Measurements from ENCODE around the gene DNAJC16.

The DNAJC16 gene

DNA sequence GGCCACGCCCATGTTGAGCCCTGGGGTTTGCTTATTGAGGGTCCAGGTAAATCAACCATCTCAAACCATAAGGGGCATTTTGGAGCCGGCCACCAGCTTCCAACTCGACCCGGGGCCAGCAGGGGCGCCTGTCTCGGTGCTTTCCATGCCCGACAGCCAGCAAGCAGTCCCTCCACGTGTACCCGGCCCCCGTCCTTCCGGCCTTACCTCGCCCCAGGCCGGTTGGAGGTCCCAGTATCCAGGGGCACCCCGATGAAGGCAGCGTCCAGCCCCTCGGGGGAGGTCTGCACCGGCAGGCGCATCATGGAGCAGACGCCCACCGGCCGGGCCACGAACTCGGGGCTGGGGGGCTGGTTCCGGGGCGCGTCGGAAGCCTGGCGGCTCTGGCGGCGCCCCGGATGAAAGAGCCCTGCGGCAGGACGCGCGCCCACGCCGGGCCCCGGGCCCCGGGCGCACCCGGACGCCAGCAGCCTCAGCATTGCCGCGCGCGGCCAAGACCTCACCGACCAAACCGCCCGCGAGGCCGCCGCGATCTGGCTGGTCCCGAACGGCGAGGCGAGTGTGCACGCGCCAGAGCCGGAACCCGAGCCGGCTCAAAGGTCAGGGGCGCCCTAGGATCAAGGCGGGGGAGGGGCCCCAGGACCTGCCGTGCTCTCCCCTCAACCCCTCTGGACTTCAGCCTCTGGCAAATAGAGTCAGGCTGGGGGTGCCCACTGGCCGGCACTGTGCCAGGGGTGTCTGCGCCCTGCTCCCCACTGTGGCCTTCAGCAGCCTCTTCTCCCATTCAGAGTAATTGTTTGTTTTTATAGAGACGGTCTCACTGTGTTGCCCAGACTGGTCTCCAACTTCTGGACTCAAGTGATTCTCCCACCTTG lies 58.1 kb downstream of the DNAJC16 start, which contains the start of gene AGMAT:
AGMAT (minus strand) TSS at position 563 of the 875 bp plus-strand sequence; CDS start at position 479, 84 bp downstream.
- TF ChIP-seq SIN3A (IDR thresholded peaks at IDR 0.05; ENCODE audit: borderline replicate concordance, insufficient read depth, low read length) (no peak), TAF1 (IDR thresholded peaks at IDR 0.05; ENCODE audit: borderline replicate concordance, insufficient read depth, low read length) (no peak), FOXP2 (optimal IDR thresholded peaks at IDR 0.05; ENCODE audit: borderline replicate concordance, extremely low read depth, extremely low read length, insufficient read depth) (no peak), POLR2AphosphoS5 (IDR thresholded peaks at IDR 0.05; ENCODE audit: low read depth, low read length) (no peak)
- TF ChIP-seq, protein P1, sequence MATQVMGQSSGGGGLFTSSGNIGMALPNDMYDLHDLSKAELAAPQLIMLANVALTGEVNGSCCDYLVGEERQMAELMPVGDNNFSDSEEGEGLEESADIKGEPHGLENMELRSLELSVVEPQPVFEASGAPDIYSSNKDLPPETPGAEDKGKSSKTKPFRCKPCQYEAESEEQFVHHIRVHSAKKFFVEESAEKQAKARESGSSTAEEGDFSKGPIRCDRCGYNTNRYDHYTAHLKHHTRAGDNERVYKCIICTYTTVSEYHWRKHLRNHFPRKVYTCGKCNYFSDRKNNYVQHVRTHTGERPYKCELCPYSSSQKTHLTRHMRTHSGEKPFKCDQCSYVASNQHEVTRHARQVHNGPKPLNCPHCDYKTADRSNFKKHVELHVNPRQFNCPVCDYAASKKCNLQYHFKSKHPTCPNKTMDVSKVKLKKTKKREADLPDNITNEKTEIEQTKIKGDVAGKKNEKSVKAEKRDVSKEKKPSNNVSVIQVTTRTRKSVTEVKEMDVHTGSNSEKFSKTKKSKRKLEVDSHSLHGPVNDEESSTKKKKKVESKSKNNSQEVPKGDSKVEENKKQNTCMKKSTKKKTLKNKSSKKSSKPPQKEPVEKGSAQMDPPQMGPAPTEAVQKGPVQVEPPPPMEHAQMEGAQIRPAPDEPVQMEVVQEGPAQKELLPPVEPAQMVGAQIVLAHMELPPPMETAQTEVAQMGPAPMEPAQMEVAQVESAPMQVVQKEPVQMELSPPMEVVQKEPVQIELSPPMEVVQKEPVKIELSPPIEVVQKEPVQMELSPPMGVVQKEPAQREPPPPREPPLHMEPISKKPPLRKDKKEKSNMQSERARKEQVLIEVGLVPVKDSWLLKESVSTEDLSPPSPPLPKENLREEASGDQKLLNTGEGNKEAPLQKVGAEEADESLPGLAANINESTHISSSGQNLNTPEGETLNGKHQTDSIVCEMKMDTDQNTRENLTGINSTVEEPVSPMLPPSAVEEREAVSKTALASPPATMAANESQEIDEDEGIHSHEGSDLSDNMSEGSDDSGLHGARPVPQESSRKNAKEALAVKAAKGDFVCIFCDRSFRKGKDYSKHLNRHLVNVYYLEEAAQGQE (IDR thresholded peaks at IDR 0.05; ENCODE audit: insufficient read depth in 1 of 2, low read depth in 2 of 2, low read length in 2 of 2): no peak

DNA sequence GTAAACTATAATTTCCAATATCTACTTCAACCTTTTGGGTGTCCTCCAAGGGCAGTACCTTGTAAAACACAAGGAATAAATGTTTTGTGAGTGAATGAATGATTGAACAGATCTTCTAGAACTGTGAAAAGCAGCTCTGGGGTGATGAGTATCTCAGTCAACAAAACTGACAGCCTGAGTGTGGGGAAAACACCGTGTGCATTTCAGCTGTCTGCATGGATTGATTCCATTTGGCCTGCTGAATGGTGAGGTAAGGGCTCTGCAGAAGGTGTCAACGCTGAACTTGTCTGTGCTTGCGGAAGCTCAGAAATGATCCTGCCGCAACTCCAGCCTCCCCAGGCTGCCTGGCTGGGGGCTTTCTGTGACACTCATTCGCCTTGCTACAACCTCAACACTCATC lies 65.6 kb downstream of the DNAJC16 start:
- TF ChIP-seq SIN3A (IDR thresholded peaks at IDR 0.05; ENCODE audit: borderline replicate concordance, insufficient read depth, low read length): no peak
- TF ChIP-seq, protein P1 (IDR thresholded peaks at IDR 0.05; ENCODE audit: insufficient read depth in 1 of 2, low read depth in 2 of 2, low read length in 2 of 2): no peak
- TF ChIP-seq TAF1 (IDR thresholded peaks at IDR 0.05; ENCODE audit: borderline replicate concordance, insufficient read depth, low read length): no peak
- TF ChIP-seq POLR2AphosphoS5 (IDR thresholded peaks at IDR 0.05; ENCODE audit: low read depth, low read length): no peak
- TF ChIP-seq FOXP2 (optimal IDR thresholded peaks at IDR 0.05; ENCODE audit: borderline replicate concordance, extremely low read depth, extremely low read length, insufficient read depth): no peak

DNA sequence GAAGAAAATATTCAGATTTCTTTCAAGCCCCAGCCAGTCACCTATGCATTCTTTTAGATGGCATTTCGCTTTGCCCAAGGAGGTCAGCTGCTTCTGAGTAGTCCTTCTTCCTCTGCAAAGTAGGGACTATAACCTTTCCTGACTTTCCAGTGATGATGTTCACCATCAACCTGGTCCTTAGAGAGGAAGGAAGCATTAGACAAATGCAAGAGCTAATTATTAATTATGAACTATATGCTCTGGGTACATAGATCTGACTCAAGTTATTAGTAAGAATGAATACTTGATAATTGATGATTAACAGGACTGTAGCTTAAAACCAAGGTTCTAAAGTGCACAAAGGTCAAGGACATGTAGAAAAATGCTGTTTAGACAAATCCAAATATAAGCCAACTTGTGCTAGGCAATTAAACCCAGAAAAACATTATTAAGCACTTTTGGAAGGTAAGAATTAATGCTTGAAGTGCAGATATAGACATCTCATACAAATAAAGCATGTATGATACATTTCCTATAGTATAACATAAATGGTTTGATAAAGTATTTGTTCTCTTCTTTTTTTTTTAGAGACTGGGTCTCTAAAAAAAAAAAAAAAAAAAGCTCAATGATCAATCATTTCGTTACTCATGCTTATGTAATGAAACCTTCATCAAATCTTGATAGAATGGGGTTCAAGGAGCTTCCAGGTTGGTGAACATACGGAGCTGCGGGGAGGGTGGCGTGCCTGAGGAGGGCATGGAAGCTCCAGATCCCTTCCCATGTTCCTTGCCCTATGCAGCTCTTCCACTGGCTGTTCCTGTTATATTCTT lies 69.4 kb downstream of the DNAJC16 start:
- TF ChIP-seq FOXP2 (optimal IDR thresholded peaks at IDR 0.05; ENCODE audit: borderline replicate concordance, extremely low read depth, extremely low read length, insufficient read depth) (no peak), SIN3A (IDR thresholded peaks at IDR 0.05; ENCODE audit: borderline replicate concordance, insufficient read depth, low read length) (no peak), TAF1 (IDR thresholded peaks at IDR 0.05; ENCODE audit: borderline replicate concordance, insufficient read depth, low read length) (no peak), POLR2AphosphoS5 (IDR thresholded peaks at IDR 0.05; ENCODE audit: low read depth, low read length) (no peak)
- TF ChIP-seq, protein P1 (IDR thresholded peaks at IDR 0.05; ENCODE audit: insufficient read depth in 1 of 2, low read depth in 2 of 2, low read length in 2 of 2): no peak

- TF ChIP-seq, protein P1 (IDR thresholded peaks at IDR 0.05; ENCODE audit: insufficient read depth in 1 of 2, low read depth in 2 of 2, low read length in 2 of 2): no peak
- TF ChIP-seq SIN3A (IDR thresholded peaks at IDR 0.05; ENCODE audit: borderline replicate concordance, insufficient read depth, low read length) (no peak), POLR2AphosphoS5 (IDR thresholded peaks at IDR 0.05; ENCODE audit: low read depth, low read length) (no peak), TAF1 (IDR thresholded peaks at IDR 0.05; ENCODE audit: borderline replicate concordance, insufficient read depth, low read length) (no peak), FOXP2 (optimal IDR thresholded peaks at IDR 0.05; ENCODE audit: borderline replicate concordance, extremely low read depth, extremely low read length, insufficient read depth) (no peak)
Measured at GRCh38 chr1:15598436-15598835, 71.8 kb downstream of the DNAJC16 start.

Measured in PFSK-1 (cell line).